HG03280 (cell line): ENCODE results near the gene HIVEP3.

Experiments
- ATAC-seq: cut with Tn5 transposase; IDR thresholded peaks from one replicate; pipeline ENCODE4 v1.9.1; 2021; ENCODE audit warnings: mild to moderate bottlenecking, moderate library complexity; ENCODE audit not compliant: unreplicated experiment

The HIVEP3 gene

DNA sequence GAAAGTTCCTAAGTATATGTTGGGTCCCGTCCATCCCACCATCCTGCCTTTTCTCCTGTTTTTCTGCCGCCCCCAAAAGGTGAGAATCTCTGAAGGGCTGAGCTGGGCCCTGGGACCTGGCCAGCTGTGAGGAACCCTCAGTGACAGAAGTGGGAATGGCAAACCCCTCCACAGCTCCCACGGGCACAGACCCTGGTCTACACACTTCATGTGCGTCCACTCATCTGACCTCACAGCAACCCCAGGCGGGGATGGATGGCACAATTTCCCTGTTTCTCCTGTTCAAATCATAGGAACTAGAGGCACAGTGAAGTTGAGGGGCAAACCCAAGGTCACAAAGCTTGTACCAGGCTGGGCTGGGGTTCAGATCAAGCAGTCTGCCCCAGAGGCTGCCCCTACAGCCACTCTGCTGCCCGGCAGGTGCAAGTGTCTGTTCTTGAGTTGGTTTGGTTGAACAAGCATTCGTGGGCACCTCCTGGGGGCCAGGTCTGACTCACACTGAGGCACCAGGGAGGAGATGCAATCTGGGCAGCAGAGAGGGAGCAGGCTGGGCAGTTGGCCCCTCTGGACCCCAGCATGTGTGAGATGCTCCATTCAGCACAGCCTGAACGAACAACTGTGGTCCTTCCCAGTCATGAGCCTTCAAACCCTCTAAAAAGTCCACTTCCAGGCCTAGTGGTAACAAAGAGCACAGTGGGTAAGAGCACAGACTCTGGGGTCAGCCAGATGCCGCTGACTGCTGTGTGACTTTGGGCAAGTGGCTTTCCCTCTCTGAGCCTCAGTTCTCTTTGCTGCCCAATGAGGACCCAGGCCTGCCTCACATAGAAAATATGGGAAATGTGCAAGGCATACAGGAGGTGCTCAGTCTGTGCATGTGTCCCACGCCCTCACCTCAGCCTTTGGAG, 438.3 kb downstream of the HIVEP3 start:
- no peak for ATAC-seq

DNA sequence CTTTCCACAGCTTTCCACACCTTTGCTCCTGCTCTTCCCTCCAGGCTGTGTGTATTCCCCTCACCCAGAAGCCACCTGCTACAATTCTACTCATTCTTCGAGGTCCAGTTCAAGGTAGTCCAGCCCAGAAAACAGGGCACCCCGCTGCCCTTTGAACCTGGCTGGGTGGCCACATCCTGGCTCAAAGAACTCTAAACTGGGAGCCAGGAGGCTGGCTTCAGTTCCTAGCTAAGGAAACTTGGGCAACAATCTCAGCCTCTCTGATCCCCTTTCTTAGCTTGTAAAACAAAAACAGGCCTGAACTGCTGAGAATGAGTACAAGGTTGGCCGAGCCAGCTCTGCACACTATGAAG, 438.9 kb downstream of the HIVEP3 start:
- ATAC-seq: no peak

DNA sequence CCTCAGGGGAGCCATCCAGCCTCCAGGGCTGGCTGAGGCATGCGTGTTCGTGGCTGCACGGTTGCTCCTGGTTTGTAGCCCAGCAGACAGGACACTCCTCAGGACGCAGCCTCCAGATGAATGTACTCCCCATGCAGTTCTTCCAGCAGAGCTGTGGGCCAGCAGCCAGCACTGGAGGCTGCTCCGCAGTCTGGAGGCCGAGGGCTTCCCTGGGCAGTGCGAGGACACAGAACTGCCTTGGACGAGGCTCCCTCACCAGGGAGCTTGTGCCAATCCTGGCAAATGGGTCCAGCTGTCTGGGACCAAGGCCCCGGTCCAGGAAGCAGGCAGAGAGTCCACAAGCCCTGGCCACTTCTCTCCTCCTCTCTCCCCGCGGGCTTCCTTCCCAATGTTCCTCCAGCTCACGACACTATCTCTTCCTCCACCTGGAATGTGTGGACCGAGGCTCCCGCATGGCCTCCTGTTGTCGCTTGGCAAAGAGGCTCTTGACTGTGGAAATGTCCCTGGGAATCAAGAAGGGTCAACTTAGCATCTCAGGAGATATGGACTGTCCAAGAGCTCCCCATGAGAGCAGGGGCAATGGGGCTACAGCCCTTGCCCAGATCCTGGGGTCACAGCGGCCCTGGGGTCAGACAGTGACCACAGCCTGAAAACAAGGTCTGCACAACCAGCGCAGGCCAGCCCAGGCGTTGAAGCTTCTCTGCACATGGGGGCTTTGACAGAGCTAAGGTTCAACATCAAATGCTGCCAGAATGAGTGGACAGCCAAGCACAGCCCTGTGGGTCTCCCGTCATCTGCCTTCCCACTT, 439.5 kb downstream of the HIVEP3 start:
- no peak for ATAC-seq

DNA sequence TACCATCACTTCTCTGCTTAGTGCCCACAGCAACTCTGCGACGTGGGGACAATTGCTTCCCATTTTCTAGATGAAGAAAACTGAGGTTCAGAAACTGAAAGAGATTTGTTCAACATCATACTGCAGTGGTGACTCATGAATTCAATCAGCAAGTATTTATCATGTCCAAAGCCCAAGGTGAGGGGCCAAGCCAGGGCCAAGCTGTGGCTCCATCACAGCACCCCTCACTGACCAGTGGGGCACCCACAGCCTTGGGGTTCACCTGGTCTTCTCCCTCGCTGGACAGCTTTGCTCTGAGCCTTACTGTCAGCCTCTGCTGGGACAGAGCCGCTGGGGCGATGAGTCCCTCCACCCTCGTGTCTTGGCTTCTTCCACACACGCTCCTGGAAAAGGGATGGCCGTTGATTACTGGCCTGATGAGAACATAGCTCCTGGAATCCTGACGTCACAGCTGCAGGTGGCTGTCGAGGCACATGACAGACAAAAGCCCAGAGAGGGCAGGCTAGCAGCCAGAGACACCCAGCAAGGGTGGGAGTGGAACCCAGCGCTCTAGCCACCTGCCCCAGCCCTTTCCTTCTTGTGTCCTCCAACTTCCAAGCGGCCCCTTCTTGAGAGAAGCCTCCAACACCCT, 440.5 kb downstream of the HIVEP3 start:
- ATAC-seq: no peak

DNA sequence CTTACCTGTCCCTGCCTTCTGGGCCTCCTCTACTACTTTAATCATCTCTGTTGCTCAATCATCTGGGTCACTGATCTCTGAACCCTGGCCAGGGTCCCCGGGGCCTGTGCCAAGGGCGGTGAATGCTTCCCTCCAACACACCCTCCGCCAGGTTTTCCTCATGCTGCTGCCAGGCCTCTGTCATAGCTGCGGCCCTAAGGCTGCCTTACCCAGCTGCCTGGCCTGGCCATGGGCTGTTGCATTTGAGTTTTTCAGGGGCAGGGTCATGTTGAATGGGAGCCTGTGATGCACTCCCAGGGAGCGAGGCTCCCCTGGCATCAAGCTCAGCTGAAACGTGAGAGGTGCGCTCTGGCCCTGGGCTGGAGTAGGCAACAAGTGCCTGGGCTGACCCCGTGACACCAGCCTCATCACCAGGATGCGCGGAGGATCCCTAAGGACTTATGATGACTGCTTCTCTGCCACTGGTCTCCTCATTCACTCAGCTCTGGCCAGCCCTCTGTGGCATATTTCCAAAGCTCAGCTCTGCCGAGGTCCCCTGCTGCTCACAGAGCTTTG, 441.8 kb downstream of the HIVEP3 start:
- no peak for ATAC-seq

DNA sequence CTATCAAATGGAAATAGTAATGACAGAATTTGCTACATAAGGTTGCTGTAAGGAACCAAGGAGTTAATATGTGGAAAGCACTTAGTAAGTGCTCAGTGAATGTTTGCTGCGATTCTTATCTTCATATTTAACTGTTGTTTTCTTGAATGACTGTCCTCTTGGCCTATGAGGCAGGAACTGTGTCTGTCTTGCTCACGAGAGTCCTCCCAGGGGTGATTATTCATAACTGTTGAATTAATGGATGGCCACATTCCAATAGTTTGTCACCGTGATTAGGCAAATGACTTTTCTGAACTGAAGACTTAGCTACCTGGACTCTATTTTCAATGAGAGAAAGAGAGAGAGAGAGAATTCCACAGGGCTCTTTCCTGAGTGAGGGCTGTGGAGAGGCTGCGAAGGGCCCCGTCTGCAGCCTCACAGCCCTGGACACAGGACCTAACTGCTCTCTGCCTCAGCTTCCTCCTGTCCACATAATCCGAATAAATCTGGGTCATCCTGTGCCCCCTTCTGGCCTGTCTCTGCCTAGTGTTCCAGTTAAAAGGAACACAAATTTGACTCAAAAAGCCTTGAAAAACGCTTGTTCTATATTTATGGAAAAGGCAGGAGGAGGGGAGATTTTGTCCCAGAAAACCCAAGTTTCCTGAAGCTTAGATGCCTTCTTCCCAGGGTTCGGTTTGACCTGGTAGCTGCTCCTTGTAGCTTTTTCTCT, 442.7 kb downstream of the HIVEP3 start:
- ATAC-seq: no peak

DNA sequence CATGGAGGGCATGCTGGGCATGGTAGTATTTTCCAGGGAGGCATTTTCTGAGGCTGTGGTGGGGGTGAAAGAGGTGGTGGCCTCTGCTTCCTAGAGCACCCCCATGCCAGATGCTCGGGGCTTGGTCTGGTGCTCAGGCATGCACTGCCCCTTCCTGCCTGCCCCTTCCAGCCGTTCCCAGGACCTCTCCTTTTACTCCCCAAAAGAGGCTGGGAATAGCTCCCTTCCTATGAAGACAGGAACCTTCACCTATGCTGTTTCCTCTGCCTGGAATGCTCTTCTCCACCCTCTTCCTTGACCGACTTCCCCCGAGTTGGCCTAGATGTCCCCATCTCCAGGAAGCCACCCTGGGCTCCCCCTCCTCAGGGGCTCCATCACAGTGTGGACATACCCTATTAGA, 443.4 kb downstream of the HIVEP3 start:
- ATAC-seq: no peak

DNA sequence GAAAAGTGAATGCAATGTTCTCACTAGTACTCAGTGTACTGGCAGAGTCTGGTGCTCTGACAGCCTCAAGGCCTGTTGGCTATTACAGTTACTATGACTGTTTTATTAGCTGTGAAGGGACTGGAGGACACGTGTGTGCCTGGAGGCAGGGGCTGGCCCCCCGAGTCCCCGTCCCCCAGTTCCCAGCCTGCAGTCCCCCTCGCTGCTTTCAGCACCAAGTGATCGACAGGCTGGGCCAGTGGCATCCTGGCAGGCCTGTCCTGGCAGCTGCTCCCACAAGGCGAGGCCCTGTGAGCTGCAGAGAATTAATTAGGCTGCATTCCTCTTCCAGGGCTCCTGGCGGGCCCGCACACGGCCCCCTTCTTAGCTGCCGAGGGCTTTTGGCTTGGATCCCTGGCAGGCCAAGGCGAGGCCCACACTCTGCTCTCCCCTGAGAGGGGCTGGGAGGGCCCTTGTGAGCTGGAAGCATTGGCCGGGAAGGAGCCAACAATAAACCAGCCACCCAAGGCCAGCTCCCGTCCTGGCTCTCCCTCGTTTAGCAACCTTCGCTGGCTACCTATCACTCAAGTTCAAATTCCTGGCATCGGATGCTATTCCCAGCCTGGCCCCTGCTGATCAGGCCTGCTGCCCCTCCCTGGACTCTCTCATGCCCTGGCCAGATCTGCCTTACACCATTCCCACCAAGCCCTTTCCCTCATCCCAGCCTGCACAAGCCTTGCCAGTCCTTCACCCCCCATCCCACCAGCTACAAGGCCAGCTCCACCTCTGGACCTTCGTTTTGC, 444.0 kb downstream of the HIVEP3 start:
- no peak for ATAC-seq

DNA sequence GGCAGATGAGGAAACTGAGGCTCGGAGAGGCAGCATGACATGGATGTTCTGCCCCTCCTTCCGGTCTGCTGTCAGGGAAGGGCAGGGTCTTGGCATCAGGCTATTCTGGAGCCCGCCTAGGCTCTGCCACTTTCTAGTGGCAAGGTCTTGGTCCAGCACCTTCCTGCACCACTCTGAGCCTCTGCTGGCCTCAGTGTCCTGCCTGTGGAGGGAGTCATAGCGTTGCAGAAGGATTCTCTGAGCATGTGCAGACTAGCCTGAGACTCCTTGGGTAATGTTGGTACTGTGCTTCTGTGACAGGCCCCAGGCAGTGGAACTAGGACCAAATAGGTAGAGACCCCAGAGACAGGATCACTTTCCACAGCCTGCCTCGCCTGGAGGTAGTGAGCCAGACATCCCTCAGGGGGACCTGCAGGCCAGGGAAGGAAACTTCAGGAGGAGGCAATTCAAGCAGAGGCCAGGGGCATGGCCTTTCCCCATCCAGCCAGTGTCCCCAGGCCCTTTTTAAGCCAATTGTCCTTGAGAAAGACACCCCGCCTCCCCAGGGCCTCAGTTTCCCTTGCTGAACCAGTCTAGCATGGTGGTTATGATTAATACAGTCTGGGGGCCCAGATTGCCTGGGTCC, 444.9 kb downstream of the HIVEP3 start:
- no peak for ATAC-seq

DNA sequence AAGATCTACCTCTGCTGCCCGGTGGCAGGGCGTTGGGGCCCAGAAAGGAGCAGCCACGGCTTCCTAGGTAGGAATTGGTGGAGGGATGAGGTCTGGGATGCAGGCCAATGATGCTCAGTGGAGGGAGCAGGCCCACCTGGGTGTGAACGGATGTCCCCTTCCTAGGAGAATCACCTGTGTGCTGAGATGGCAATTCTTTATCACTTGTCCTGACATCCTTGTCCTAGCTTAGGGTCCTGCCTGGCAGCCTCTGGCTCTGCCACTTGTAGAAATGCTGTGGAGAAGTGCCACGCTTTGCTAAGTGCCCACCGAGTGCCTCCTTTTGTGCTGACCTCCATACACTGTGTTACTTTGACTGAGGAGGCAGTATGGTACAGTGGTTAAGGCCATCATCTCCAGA, 447.1 kb downstream of the HIVEP3 start:
- ATAC-seq: no peak

DNA sequence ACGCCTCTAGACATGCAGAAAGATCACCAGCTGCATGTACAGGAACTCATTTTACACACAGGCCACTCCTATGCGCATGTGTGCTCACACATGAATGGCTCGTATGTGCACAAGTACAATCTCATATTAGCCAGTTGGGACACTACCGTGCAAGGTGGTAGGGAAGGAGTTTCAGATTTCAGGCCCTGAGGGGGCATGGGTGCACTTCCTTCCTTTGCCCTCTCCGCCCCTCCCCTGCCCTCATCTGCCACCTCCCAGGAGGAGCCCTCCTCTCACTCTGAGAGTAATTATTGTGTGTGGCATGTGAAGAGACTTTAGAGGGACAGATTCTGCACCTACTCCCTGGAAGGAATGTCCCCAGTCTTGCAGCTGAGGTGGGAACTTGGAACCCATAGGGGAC, 449.0 kb downstream of the HIVEP3 start:
- no peak for ATAC-seq

DNA sequence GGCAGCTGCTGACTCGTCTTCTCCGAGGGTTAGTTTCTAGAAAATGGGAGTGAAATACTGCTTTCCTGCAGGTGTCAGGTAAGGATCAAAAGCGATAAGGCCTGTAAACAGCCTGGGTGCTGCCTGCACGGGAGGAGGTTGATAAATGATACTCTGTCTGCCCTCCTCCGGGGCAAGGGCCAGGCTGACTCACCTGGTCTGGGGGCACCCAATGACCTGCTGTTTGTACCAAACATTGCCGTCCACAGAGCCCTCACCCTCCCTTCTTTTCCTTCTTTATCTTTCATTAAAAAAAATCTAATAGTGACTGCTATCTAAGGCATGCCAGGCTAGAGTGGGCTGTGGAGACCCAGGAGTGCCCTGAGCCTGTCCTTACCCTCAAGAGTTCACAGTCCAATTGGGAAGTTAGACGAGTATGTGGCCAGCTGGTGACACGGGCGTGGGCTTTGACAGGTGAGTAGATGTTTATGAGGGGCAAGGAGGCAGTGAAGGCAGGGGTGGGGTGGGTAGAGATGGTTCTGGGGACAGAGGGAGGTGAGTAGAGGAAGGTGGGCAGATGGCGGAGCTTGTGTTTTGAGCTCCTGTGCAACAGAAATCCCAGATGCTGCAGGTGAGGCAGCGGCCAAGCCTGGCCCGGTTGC, 450.5 kb downstream of the HIVEP3 start:
- ATAC-seq: no peak

DNA sequence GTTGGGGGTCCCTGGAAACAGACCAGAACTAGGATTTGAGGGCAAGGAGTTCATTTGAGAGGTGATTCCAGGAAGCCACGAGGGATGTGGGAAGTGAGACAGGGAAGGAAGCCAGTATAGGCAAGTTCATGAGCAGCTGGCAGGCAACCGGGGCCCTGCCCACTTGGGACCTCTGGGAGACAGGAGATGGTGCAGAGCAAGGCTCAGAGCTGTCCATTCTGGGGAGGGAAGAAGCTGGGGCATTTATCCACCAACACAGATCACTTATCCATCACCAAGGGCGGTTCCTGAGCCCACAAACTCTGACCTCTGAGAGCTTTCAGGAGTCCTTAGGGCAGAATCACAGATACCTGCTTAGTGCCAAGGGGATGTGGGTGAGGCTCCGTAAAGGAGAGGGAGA, 451.0 kb downstream of the HIVEP3 start:
- ATAC-seq: no peak

DNA sequence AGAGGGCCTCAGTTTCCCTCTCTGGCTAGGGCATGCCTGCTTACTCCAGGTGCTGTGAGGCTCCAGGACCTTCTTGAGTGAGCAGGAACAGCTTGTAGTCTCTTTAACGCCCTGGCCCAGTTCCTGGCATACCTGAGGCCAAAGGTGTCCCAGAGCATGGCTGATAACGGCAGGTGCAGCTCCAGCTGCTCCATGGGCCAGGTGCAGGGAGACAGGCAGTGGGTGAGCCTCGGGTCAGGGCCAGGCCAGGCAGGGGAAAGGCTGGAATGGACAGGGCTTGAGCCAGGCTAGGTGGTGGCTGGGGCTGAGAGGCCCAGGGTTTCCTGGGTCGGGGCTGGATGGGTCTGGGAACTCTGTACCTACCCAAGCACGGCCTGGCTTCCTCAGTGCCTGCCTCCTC, 452.6 kb downstream of the HIVEP3 start:
- no peak for ATAC-seq

DNA sequence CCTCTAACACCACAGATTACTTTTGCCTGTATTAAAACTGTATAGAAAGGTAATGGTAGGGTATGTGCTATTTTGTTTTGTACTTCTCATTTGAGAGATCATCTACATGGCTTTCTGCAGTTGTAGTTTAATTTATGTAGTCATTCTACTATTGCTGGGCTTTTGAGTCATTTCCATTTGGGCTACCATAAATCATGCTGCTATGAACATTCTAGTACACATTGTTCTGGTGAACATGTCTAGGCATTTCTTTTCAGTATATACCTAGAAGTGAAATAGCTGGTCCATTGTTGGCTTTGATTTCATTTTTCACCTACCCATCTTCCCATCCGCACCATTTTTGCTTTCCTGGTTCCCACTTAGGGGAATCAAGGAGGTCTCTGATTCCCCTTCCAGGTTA, 453.0 kb downstream of the HIVEP3 start:
- no peak for ATAC-seq

DNA sequence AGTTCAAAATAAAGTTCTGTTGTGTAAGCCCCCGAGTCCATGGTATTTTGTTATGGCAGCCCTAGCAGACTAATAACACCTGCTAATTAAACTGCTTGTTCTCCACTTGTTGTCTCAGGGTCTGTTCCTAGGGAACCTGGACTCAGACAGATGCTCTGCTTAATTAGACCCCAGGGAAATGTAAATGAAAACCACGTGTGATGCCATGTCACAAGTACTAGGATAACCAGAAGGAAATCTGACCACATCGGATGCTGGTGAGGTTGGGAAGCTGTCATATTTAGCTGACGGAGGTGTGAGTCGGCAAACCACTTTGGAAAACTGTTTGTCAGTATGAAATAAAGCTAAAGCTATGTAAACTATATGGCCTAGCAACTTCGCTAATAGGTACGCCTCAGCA, 453.8 kb downstream of the HIVEP3 start:
- no peak for ATAC-seq

DNA sequence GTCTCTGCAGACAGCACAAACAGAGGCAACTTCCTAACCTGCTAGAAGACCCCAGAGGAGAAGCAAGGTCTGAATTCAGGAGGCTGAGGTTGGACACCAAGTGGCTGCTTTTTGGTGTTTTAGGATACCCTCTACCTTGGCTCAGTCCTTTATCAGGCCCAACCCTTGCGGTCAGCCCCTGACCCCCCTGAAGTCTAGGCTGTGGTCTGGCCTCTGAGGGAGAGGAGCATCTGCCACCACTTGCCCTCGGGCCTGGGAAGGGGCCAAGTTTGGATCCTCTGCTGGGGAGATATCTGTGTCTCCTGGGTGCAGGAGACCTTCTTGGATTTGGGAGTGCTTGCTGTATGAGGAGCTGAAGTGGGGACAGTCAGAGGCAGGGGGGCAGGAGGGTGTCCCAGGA, 455.2 kb downstream of the HIVEP3 start:
- ATAC-seq: no peak

DNA sequence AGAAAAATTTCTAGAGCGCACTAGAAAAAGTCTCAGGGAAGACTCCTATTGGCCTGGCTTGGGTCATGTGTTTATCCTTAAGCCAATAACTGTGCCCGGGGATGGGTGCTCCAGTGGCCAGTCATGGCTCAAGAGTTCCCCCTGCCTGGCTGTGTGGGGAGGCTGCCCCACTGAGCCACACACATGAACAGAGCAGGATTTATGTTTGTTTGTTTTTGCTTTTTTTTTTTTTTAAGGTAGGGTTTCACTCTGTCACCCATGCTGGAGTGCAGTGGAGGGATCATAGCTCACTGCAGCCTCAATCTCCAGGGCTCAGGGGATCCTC, 456.1 kb downstream of the HIVEP3 start:
- ATAC-seq: no peak
